Dedifferentiated amniotic fluid mesenchymal stem cell (primary cell): Measurements from ENCODE around the gene UBAP2.
"Not testable (repeated sequence)": the region's sequence is repeated elsewhere in the genome, so short reads cannot be mapped to it uniquely, and the experiment has no call there.

Experiments
- DNase-seq: peaks from one replicate; pipeline ENCODE4 v3.0.0-alpha.2; 2016; ENCODE audit errors: extremely low spot score

UBAP2 gene

GRCh38 chr9:34046784-34047379, 1.8 kb downstream of the UBAP2 start:
- DNase-seq = no peak

DNA sequence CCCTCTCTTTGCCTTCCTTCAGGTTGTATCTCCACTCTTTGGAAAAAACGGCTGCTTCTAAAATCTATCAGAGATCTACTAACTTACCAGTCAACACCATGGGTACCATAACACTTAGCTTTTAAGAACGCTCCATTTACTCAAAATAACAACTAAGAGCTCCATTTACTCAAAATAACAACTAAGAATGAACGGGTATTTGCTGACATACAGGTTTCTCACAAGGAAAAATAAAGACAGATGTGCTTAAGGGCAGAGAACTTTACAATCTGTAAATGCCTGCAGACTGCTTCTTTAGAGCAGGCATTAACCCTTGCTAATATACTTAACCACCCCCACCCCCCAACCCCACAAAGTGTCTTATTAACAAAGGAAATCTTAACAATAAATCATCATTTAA, 2.8 kb downstream of the UBAP2 start:
- DNase-seq = no peak

DNA sequence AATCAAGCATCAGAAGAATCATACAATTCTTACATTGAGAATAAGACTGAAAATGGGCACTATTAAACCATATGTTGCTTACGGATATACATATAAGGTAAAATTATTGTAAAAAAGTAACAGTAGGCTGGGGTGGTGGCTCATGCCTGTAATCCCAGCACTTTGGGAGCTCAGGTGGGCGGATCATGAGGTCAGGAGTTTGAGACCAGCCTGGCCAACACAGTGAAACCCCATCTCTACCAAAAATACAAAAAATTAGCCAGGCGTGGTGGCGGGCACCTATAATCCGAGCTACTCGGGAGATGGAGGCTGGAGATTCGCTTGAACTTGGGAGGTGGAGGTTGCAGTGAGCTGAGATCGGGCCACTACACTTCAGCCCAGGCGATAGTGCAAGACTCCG, 6.6 kb downstream of the UBAP2 start:
- not testable (repeated sequence) for DNase-seq

- DNase-seq = not testable (repeated sequence)
Measured at GRCh38 chr9:34038851-34039250, 9.8 kb downstream of the UBAP2 start.

DNA sequence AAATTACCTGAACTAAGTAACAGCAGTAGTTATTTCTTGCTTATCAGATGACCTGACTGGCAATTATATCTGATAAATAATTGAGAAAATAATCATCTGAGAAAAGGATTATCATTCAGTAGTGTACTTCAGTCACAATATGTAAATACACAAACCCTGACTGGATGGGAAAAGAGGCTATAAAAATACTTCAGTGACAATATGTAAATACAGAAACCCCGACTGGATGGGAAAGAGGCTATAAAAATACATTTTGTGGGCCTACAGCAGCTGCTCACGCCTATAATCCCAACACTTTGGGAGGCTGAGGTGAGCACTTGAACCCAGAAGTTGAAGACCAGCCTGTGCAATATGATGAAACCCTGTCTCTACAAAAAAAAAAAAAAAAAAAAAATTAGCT, 11.1 kb downstream of the UBAP2 start:
- DNase-seq = no peak

- DNase-seq = no peak
Measured at GRCh38 chr9:34036625-34037024, 12.1 kb downstream of the UBAP2 start.

DNA sequence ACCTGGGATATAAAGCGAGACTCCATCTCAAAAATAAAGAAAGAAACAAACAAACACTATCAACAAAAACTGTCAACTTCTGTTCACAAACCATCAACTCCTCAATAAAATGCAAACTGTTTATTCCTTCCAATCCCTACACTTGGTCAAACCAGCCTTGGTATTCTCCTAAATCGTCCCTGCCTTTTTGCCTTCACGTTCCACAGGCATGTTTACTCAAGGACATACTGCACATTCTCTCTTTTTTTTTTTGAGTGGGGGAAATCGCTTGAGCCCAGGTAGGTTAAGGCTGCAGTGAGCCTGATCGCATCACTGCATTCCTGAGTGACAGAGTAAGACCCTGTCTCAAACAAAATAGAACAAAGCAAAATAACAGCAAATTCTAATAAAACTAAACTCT, 13.0 kb downstream of the UBAP2 start:
- no peak for DNase-seq

GRCh38 chr9:34034698-34035065, 14.0 kb downstream of the UBAP2 start:
- no peak for DNase-seq

DNA sequence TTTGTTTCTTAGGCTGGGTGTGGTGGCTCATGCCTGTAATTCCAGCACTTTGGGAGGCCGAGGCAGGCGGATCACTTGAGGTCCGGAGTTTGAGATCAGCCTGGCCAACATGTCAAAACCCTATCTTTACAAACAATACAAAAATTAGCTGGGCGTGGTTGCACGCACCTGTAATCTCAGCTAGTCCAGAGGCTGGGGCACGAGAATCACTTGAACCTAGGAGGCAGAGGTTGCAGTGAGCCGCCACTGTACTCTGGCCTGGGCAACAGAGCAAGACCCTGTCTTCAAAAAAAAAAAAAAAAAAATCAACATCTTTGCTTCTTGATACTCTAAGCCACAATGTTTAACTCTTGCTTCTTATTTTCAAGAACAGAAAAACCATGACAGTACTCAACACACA, 16.1 kb downstream of the UBAP2 start:
- DNase-seq = no peak

- DNase-seq = no peak
Measured at GRCh38 chr9:34027845-34028574, 20.7 kb downstream of the UBAP2 start.

DNA sequence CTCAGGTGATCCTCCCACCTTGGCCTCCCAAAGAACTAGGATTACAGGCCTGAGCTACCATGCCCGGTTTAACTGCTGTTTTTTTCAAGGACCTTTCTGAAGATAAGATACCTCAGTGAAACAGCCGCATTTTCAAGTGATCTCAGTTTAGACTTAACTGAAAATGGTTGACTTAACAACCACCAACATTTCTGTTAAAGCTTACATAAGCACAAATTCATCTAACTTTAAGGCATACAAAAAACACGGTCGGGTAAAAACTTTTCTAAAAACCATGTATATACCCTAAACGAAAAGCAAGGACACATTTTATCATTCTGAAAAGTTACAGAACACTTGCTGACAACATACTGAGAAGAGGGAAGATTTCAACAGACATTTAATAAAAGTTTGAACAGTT, 22.9 kb downstream of the UBAP2 start:
- DNase-seq = no peak

- DNase-seq = no peak
Measured at GRCh38 chr9:34025062-34025461, 23.6 kb downstream of the UBAP2 start.

- DNase-seq = not testable (repeated sequence)
Measured at GRCh38 chr9:34024476-34024875, 24.2 kb downstream of the UBAP2 start.

- no peak for DNase-seq
Measured at GRCh38 chr9:34016149-34016548, 32.5 kb downstream of the UBAP2 start.

- DNase-seq = no peak
Measured at GRCh38 chr9:34010979-34011378, 37.7 kb downstream of the UBAP2 start.

GRCh38 chr9:34001951-34002350, 46.7 kb downstream of the UBAP2 start:
- no peak for DNase-seq

DNA sequence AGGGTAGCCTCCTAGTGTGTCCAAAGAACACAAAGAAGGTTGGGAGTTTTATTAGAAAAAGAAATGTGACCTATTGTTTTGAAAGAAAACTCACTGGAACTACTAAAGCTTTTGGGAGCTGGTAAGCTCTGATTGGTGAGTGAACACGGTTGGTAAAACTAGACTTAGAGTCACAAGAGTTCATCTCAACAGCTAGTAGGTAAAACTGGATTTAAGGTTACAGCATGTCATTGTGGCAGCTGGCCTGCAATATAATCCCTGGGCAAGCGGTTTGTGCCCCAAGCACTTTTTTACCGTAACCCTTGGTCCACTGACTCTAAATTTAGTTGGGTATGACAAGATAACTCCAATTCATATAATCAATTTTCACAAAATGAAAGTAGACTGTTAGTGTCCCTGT, 47.4 kb downstream of the UBAP2 start:
- DNase-seq = no peak

DNA sequence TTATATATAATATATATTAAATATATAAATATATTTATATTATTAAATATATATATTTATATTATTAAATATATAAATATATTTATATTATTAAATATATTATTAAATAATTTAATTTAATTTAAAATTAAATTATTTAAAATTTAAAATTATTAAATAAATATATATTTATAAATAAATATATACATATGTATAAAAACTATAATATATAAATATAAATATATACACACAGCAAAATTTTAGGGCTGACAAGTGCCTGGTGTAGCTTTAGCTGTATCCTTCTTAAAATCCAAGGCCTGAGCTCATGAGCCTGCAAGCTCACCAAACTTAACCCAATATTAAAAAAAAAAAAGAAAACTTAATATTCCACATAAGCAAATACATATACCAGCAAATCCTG, 53.2 kb downstream of the UBAP2 start:
- no peak for DNase-seq

DNA sequence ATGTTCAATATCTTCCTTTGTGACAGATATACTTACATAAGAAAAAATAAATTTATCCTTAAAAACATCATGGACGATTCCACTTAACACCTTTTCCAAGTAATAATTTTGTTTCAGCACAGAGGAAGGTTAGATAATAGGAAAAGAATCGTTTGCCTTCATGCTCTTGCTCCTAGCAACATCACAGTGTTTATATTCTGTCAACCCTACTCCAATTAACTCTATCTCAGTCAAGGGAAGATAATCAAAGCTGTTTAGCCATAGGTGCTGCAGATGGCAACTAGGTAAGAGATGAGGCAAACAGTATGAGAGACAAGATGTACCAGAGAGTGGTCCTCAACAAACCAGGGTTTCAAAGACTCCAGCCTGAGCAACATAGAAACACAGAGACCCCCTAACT, 55.6 kb downstream of the UBAP2 start:
- DNase-seq = no peak

- DNase-seq = no peak
Measured at GRCh38 chr9:33992632-33993031, 56.1 kb downstream of the UBAP2 start.

DNA sequence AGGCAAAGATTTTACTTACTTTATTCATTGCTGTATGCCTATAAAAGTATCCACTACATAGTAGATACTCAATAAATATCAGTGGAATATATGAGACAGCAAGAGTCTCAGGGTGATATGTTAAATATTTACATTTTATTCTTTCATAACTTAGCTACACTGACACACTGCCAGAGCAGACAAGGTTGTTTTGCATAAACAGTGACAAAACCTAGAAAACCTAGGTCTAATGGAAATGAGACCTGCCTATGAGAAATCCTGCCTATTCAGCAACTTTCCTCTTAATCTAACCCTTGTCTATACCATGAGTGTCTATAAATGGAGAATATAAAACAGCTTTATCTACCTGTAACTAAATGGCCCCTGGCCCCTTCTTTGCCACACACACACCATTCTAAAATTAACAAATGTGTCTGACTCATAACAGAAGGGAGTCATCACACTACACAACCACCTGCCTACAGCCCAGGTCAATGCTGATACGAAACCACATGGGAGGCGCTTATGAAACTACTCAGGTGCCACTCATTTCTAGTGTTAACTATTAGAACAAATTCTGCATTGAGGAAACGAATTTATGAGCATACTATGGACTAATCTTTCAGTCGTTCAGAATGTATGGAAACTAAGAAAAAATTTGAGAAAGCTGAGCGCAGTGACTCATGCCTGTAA, 60.3 kb downstream of the UBAP2 start:
- no peak for DNase-seq

GRCh38 chr9:33976414-33976813, 72.3 kb downstream of the UBAP2 start:
- DNase-seq = no peak

GRCh38 chr9:33972698-33973097, 76.0 kb downstream of the UBAP2 start:
- DNase-seq = no peak
